HFF-Myc (cell line): ENCODE data around the gene DOCK3.
"Not testable (repeated sequence)": the region's sequence is repeated elsewhere in the genome, so short reads cannot be mapped to it uniquely, and the experiment has no call there.

ENCODE experiments used
- DNase-seq: peaks from one replicate; pipeline ENCODE4 v3.0.0-alpha.2; 2011; ENCODE audit warnings: low read depth; ENCODE audit errors: extremely low read depth
- H3K4me3 ChIP-seq: replicated peaks from 2 replicates; pipeline ENCODE4 v1.5.1; 2011; ENCODE audit warnings: low read depth, mild to moderate bottlenecking, control low read depth, low read length
- TF ChIP-seq, protein P1 (sequence below): IDR thresholded peaks from 2 replicates; pipeline ENCODE4 v1.5.1; 2012; ENCODE audit warnings: mild to moderate bottlenecking, low read depth, low read length, control low read depth; ENCODE audit errors: missing control alignments

Gene DOCK3

DNA sequence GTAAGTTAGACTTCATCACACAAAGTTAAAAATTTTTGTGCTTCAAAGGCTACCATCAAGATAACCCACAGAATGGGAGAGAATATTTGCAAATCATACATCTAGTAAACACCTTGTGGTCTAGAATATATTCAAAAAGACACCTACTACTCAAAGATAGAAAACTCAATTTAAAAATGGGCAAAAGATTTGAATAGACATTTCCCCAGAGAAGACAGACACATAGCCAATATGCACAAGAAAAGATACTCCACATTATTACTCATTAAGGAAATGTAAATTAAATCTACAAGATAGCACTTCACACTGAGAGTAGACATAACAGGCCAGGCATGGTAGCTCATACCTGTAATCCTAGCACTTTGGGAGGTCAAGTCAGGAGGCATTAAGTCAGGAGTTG is 622.6 kb downstream of the DOCK3 start:
- DNase-seq = no peak
- H3K4me3 ChIP-seq = no peak overlapping the region
- TF ChIP-seq, protein P1, sequence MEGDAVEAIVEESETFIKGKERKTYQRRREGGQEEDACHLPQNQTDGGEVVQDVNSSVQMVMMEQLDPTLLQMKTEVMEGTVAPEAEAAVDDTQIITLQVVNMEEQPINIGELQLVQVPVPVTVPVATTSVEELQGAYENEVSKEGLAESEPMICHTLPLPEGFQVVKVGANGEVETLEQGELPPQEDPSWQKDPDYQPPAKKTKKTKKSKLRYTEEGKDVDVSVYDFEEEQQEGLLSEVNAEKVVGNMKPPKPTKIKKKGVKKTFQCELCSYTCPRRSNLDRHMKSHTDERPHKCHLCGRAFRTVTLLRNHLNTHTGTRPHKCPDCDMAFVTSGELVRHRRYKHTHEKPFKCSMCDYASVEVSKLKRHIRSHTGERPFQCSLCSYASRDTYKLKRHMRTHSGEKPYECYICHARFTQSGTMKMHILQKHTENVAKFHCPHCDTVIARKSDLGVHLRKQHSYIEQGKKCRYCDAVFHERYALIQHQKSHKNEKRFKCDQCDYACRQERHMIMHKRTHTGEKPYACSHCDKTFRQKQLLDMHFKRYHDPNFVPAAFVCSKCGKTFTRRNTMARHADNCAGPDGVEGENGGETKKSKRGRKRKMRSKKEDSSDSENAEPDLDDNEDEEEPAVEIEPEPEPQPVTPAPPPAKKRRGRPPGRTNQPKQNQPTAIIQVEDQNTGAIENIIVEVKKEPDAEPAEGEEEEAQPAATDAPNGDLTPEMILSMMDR = no peak

GRCh38 chr3:51304230-51304629 is 629.5 kb downstream of the DOCK3 start:
- TF ChIP-seq, protein P1 = no peak
- DNase-seq = no peak

DNA sequence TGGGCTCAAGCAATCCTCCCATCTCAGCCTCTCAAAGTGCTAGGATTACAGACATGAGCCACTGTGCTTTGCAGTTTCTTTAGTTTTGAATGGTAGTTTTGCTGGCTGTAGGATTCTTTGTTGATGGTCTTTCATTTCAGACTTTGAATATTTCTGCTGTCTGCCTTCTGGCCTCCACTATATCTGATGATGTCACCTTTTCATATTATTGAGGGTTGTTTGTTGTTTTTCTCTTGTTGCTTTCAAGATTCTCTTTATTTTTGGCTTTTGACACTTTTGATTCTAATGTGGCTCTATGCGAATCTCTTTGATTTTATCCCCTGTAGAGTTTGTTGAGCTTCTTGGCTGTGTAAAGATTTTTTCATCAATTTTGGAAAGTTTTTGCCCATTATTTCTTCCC is 631.4 kb downstream of the DOCK3 start:
- no peak overlapping the region for H3K4me3 ChIP-seq
- TF ChIP-seq, protein P1 = no peak
- no peak for DNase-seq

More at GRCh38 chr3:51304230-51304629, 629.5 kb downstream of the DOCK3 start:
- H3K4me3 ChIP-seq = no peak overlapping the region

DNA sequence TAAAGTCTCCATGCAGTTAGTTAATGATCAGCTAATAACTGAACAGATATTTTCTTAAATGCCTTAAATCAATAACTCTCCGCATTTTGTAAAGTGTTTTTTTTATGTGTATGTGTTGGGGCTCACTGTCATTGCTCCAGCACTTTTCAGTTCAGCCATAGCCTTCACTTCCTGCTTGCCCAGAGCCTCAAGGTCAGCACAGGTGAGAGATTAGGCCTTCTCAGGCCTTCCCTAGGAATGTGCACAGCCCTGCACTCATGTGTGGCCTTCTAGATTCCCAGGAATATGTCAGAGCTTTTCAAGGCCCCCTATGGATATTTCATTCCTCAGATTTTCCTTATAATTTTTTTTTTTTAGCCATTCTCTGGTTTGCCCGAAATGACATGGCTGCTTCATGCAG is 632.7 kb downstream of the DOCK3 start:
- H3K4me3 ChIP-seq = no peak overlapping the region
- no peak for DNase-seq
- TF ChIP-seq, protein P1 = no peak

DNA sequence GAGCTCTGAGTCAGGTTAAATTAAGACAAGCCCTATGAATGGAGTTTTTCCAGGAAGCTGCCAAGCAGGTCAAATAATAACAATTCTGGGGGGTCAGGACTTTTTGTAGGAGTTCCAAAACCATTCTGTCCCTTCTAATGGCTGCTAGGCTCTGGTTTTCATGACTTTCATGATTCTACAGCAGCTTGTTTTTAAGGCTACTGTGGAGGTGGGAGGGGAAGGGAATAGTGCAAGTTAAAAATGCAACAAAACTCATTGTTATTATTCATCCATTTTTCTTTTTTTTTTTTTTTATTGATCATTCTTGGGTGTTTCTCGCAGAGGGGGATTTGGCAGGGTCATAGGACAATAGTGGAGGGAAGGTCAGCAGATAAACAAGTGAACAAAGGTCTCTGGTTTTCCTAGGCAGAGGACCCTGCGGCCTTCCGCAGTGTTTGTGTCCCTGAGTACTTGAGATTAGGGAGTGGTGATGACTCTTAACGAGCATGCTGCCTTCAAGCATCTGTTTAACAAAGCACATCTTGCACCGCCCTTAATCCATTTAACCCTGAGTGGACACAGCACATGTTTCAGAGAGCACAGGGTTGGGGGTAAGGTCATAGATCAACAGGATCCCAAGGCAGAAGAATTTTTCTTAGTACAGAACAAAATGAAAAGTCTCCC is 633.3 kb downstream of the DOCK3 start:
- not testable (repeated sequence) for DNase-seq

DNA sequence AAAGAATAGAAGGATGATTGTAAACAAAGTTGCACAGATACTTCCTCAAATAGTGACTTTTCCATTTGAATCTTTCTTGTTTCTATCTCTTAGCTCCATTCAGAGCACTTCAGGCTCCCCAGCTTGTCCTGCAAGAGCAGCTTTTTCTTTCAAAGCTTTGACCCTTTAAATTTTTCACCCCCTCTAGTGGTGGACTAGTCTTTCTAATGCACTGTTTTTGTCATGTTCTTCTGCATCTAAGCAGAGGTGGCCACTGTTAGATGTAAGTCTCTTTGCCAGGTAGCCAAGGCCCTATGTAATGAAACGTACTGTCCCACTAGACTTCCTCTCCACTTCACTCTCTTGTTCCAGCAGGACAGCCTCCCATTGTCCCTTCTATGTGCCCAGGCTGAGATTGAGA is 636.3 kb downstream of the DOCK3 start:
- H3K4me3 ChIP-seq = no peak overlapping the region
- TF ChIP-seq, protein P1 = peak; percentile 42
- DNase-seq = peak; percentile 7

More for the DNA sequence above, 633.3 kb downstream of the DOCK3 start:
- not testable (repeated sequence) for H3K4me3 ChIP-seq

GRCh38 chr3:51328206-51328605 is 653.5 kb downstream of the DOCK3 start:
- no peak for DNase-seq
- TF ChIP-seq, protein P1 = no peak
- H3K4me3 ChIP-seq = no peak overlapping the region
